Spinal cord (tissue), 10 donors: ENCODE data around the gene OTX2. TPM values are rescaled to one million over a fixed set of nuclear protein-coding genes. Genes with fewer than 3 reads are reported as not detected.
A peak's percentile ranks its signal among the peaks of the same experiment; 100 is the strongest.

Experiments
- DNase-seq, 6 donors: peaks; one replicate each; pipeline versions ENCODE4 v3.0.0 to v3.0.0-alpha.2; 2013 to 2015; ENCODE audit warnings: low spot score in 6 of 6, low read depth in 4 of 6
- H3K27ac ChIP-seq: one replicate; pipeline ENCODE4 v1.5.1; 2013; ENCODE audit warnings: low read depth, low read length, control low read depth
- H3K27me3 ChIP-seq: one replicate; pipeline ENCODE4 v1.6.1; 2013; ENCODE audit warnings: low read length; ENCODE audit not compliant: control insufficient read depth, insufficient read depth
- H3K36me3 ChIP-seq: one replicate; pipeline ENCODE4 v1.6.1; 2013; ENCODE audit warnings: low read length; ENCODE audit not compliant: control insufficient read depth, insufficient read depth
- H3K4me1 ChIP-seq: one replicate; pipeline ENCODE4 v1.6.1; 2013; ENCODE audit warnings: low read length; ENCODE audit not compliant: control insufficient read depth, insufficient read depth
- H3K4me3 ChIP-seq: one replicate; pipeline ENCODE4 v1.5.1; 2013; ENCODE audit warnings: low read depth, low read length, control low read depth
- H3K9me3 ChIP-seq: one replicate; pipeline ENCODE4 v1.6.1; 2013; ENCODE audit warnings: low read length; ENCODE audit not compliant: control insufficient read depth, insufficient read depth
- WGBS: methylation state at CpG from one replicate; pipeline ENCODE4 v1.1.5; 2013; ENCODE audit warnings: missing lambda C conversion rate; ENCODE audit not compliant: insufficient coverage; 5-methylcytosine and 5-hydroxymethylcytosine counted together
- polyA plus RNA-seq, 2 donors: library from polyadenylated mRNA; unstranded; fragments of 120-200 nt; gene quantifications; one replicate each; pipeline ENCODE4 v1.2.1, GENCODE V29; 2013; ENCODE audit not compliant: insufficient read length in 2 of 2
- total RNA-seq, 2 donors: library from RNA; depleted of rRNA in 1 of 2; stranded (reverse); fragments of 120-200 nt in 1 of 2; fragments of >200 nt in 1 of 2; gene quantifications; one replicate each; pipeline versions ENCODE4 v1.2.3 to v1.2.4, GENCODE V29; 2013 to 2014
- donor health status: healthy.

Gene OTX2
- total and polyA plus RNA-seq, 4 donors = 35.0 TPM; not detected in 3

DNA sequence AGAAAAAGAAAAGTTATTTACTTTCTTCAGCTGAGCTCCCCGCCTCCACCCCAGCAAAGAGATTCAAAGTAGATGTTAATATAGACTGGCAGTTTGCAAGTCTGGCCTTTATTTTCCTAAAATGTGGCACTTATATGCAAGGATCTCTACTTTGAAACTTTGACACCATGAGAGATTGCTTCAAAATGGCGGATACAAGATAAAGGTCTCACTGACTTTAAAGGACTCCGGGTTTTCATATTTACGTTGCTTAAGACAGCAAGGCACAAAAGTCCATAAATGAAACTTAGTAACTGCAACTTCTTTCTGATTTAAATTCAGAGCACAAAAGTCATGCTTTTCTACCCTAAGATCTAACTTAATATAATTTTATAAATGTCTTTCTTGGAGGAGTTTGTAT is 3.5 kb downstream of the OTX2 start:
- 0% methylated on average over 1 of the region's 4 CpGs for WGBS

DNA sequence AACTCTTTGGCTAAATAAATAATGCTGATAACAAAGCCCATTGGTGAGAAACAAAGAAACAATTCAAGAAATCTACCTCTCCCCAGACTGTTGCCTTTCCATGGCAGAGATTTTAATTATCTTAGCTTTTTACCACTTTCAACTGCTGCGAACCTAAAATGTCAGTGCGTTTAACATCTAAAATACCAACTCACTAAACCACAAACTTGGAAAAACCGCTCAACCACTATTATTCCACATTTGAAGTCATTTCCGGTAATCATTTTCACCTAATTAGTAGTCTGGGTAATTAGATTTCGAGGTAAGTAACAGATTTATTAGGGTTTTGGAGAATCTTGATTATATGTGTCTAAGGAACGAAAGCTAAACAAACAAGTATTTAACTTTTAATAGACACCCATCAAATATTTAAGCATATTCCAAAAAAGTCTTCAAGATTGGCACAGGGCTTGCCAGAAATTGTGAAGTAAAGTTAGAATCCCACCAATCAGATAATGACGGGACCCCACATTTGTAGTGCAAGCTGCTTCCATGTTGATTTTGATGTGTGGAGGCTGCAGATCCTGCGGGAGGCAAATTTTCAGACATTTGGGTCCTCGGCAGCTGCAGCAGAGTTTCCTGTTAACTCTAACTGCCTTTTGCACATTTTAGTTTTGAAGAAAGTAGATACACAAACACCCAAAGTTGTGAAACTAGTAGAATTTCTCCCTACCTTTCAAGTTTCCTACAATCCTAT is 4.1 kb downstream of the OTX2 start:
- 8% methylated on average over 2 of the region's 9 CpGs for WGBS
- no peak overlapping the region for H3K27ac ChIP-seq
- no peaks in the 10 kb centered on the region for H3K36me3 ChIP-seq
- peaks cover 17% of the 10 kb centered on the region for H3K4me1 ChIP-seq
- H3K9me3 ChIP-seq = no peaks in the 10 kb centered on the region
- DNase-seq = peak in 1 of 6 donors; percentile 12
- peaks cover 99% of the 10 kb centered on the region for H3K27me3 ChIP-seq
- no peak overlapping the region for H3K4me3 ChIP-seq

More for the DNA sequence above, 3.5 kb downstream of the OTX2 start:
- Histone ChIP-seq H3K9me3 (no peaks in the 10 kb centered on the region), H3K4me1 (peaks cover 17% of the 10 kb centered on the region), H3K27me3 (peaks cover 99% of the 10 kb centered on the region), H3K36me3 (no peaks in the 10 kb centered on the region), H3K4me3 (no peak overlapping the region), H3K27ac (no peak overlapping the region)
- DNase-seq = peak in 1 of 6 donors; percentile 13

GRCh38 chr14:56805201-56805991 is 4.9 kb downstream of the OTX2 start:
- DNase-seq = no peak
- Histone ChIP-seq H3K9me3 (no peaks in the 10 kb centered on the region), H3K27ac (no peak overlapping the region), H3K27me3 (peaks cover 99% of the 10 kb centered on the region), H3K36me3 (no peaks in the 10 kb centered on the region), H3K4me3 (no peak overlapping the region), H3K4me1 (peaks cover 17% of the 10 kb centered on the region)
- under 1% methylated on average over 13 of the region's 18 CpGs for WGBS

GRCh38 chr14:56803816-56804535 is 6.3 kb downstream of the OTX2 start:
- H3K27ac ChIP-seq = no peak overlapping the region
- H3K4me3 ChIP-seq = no peak overlapping the region
- 1% methylated on average over 25 of the region's 29 CpGs for WGBS
- H3K9me3 ChIP-seq = no peaks in the 10 kb centered on the region
- no peaks in the 10 kb centered on the region for H3K36me3 ChIP-seq
- H3K4me1 ChIP-seq = peaks cover 11% of the 10 kb centered on the region
- peaks cover 99% of the 10 kb centered on the region for H3K27me3 ChIP-seq
- no peak for DNase-seq

DNA sequence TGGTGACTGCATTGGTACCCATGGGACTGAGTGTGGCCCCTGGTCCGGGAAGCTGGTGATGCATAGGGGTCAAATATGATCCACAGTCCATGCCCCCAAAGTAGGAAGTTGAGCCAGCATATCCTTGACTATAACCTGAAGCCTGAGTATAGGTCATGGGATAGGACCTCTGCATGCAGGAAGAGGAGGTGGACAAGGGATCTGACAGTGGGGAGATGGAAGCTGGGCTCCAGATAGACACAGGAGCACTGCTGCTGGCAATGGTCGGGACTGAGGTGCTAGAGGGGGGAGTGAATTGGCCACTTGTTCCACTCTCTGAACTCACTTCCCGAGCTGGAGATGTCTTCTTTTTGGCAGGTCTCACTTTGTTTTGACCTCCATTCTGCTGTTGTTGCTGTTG is 8.4 kb downstream of the OTX2 start:
- Histone ChIP-seq H3K27ac (no peak overlapping the region), H3K27me3 (peaks cover 98% of the 10 kb centered on the region), H3K4me1 (peaks cover 15% of the 10 kb centered on the region), H3K9me3 (no peaks in the 10 kb centered on the region), H3K36me3 (no peaks in the 10 kb centered on the region), H3K4me3 (no peak overlapping the region)
- no peak for DNase-seq
- WGBS = 60% methylated on average over 2 of the region's 3 CpGs

- 3% methylated on average over 3 of the region's 5 CpGs for WGBS
- Histone ChIP-seq H3K9me3 (no peaks in the 10 kb centered on the region), H3K27ac (no peak overlapping the region), H3K36me3 (no peaks in the 10 kb centered on the region), H3K27me3 (peaks cover 99% of the 10 kb centered on the region), H3K4me1 (peaks cover 25% of the 10 kb centered on the region), H3K4me3 (no peak overlapping the region)
- DNase-seq = peak in 1 of 6 donors; percentile 10
These were observed 11.0 kb downstream of the OTX2 start for GRCh38 chr14:56799343-56799645.

DNA sequence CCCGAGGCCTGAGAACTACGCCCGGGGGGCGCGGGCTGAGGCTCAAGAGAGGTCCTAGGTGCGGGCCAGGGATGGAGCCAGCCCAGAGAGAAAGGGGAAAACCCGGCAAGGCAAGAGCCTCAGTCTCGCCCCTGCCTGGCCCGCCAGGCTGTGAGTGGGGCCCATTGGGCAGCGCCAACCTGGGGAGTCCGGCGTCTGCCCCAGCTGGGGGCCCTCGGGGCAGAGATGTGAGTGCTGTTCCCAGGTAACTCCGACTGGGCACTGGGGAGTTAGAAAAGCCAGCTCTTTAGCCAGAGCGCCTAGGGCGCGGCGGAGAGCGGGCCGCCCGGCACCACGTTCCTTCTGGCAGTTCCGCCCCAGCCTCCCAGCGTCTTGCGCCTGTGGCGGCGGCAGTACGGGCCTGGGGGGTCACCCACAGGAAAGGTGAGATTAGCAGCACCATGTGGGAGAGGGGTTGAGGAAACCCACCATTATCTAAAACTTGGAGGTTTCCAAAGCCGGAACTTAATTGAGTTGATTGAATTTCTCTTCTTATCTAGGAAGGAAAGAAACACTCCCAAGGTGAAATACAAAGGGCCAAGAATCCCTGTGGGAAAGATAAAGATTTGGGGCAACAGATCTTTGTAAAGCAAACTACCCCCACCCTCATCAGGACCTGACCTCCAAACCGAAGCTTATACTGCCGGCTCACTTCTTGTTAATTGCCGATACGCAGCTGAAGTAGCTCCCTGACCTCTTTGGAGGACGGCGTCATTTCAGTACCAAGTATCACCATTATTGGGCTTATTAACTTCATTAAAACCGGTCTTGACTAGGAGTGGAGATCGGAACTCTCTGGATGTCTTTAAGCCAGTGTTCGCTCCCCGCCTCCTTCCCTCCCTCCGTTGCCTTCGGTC is 11.6 kb downstream of the OTX2 start:
- WGBS = 3% methylated on average over 26 of the region's 41 CpGs
- no peak overlapping the region for H3K4me3 ChIP-seq

GRCh38 chr14:56797569-56798446 is 12.5 kb downstream of the OTX2 start:
- Histone ChIP-seq H3K4me3 (no peak overlapping the region), H3K27ac (no peak overlapping the region), H3K27me3 (peaks cover 99% of the 10 kb centered on the region)

More for the DNA sequence above, 11.6 kb downstream of the OTX2 start:
- H3K27ac ChIP-seq = no peak overlapping the region
- H3K36me3 ChIP-seq = no peaks in the 10 kb centered on the region
- H3K27me3 ChIP-seq = peaks cover 99% of the 10 kb centered on the region
- no peaks in the 10 kb centered on the region for H3K9me3 ChIP-seq
- peaks cover 29% of the 10 kb centered on the region for H3K4me1 ChIP-seq
- peak in 1 of 6 donors; percentile 18 for DNase-seq

More at GRCh38 chr14:56797569-56798446, 12.5 kb downstream of the OTX2 start:
- H3K9me3 ChIP-seq = no peaks in the 10 kb centered on the region
- DNase-seq = no peak
- under 1% methylated on average over 77 of the region's 77 CpGs for WGBS
- H3K36me3 ChIP-seq = no peaks in the 10 kb centered on the region
- peaks cover 29% of the 10 kb centered on the region for H3K4me1 ChIP-seq
